ENCODE measurements around the gene SLC26A1.
A peak's percentile ranks its signal among the peaks of the same experiment; 100 is the strongest.
"Not testable (repeated sequence)": the region's sequence is repeated elsewhere in the genome, so short reads cannot be mapped to it uniquely, and the experiment has no call there.

Gene SLC26A1

GRCh38 chr4:984336-985054, 8.7 kb downstream of the SLC26A1 start:
- DNase-seq (ENCODE audit: low read depth in 2 of 2): no peak

- DNase-seq (ENCODE audit: low read depth in 2 of 2): no peak
These were observed 10.4 kb downstream of the SLC26A1 start for GRCh38 chr4:982814-983213.

- no peak for DNase-seq (ENCODE audit: low read depth in 2 of 2)
These were observed 10.9 kb downstream of the SLC26A1 start for GRCh38 chr4:982291-982690.

GRCh38 chr4:978957-979701, 14.1 kb downstream of the SLC26A1 start:
- peak; percentile 10 to 13 for DNase-seq (ENCODE audit: low read depth in 2 of 2)

GRCh38 chr4:976016-976415, 17.2 kb downstream of the SLC26A1 start:
- DNase-seq (ENCODE audit: low read depth in 2 of 2): not testable (repeated sequence)

- DNase-seq (ENCODE audit: low read depth in 2 of 2): no peak
These were observed 18.5 kb downstream of the SLC26A1 start for GRCh38 chr4:974668-975067.

- DNase-seq (ENCODE audit: low read depth in 2 of 2): peak; percentile 48 to 65
These were observed 19.5 kb downstream of the SLC26A1 start, which contains the start of gene DGKQ for GRCh38 chr4:973431-974397. TSS of gene DGKQ (minus strand) at chr4:973569. CDS start at chr4:973482, 87 bp downstream.

- DNase-seq (ENCODE audit: low read depth in 2 of 2): no peak
These were observed 20.4 kb downstream of the SLC26A1 start for GRCh38 chr4:972651-973424.

- DNase-seq (ENCODE audit: low read depth in 2 of 2): no peak
These were observed 21.3 kb downstream of the SLC26A1 start for GRCh38 chr4:971666-972500.

- DNase-seq (ENCODE audit: low read depth in 2 of 2): no peak
These were observed 22.2 kb downstream of the SLC26A1 start for GRCh38 chr4:970854-971520.

GRCh38 chr4:970046-970745, 23.0 kb downstream of the SLC26A1 start:
- no peak for DNase-seq (ENCODE audit: low read depth in 2 of 2)

GRCh38 chr4:968621-969394, 24.4 kb downstream of the SLC26A1 start:
- no peak for DNase-seq (ENCODE audit: low read depth in 2 of 2)

- no peak for DNase-seq (ENCODE audit: low read depth in 2 of 2)
These were observed 25.0 kb downstream of the SLC26A1 start for GRCh38 chr4:968221-968620.

GRCh38 chr4:967113-968104, 25.8 kb downstream of the SLC26A1 start:
- DNase-seq (ENCODE audit: low read depth in 2 of 2): no peak

GRCh38 chr4:966266-967112, 26.7 kb downstream of the SLC26A1 start:
- DNase-seq (ENCODE audit: low read depth in 2 of 2): no peak

GRCh38 chr4:965766-966134, 27.5 kb downstream of the SLC26A1 start:
- no peak for DNase-seq (ENCODE audit: low read depth in 2 of 2)
